ENCODE results near the gene ARID3A. TPM values are rescaled to one million over a fixed set of nuclear protein-coding genes. Genes with fewer than 3 reads are reported as not detected.

The ARID3A gene
- total and polyA plus RNA-seq, 2 donors (not counting 3 experiments of a cell fraction or from before 2014, with no cell fraction given): 5.4 to 13.2 TPM

DNA sequence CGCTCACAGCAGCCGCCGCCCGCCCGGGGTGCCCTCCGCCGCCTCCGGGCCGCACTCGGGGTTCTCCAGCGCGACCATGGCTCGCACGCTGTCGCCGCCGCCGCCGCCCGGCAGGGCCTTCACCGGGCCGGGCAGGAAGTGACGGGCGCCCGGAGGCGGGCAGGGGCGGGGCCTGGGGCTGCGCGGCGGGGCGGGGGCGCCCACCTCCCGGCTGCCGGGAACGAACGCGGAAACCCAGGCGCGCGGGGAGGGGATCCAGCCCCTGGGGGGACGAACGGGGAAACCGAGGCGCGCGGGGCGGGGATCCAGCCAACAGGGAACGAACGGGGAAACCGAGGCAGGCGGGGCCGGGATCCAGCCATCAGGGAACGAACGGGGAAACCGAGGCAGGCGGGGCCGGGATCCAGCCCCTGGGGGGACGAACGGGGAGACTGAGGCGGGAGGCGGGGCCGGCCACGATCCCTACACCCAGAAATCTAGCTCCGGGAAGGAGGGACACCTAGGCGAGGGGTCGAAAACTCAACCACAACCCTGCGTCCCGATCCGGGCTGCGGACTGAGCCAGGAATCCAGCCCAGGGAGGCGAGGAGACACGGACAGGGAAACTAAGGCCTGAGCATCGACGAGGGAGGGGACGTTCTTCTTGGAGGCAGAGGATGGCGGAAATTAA, 12.6 kb upstream of the ARID3A start, which contains the start of gene R3HDM4:
TSS of gene R3HDM4 (minus strand) at position 140 of the 669 bp plus-strand sequence. CDS start at position 78, 62 bp downstream.
- peak; percentile 38 for DNase-seq (ENCODE audit: low read depth, low spot score)
- Histone ChIP-seq H3K79me2 (ENCODE audit: control insufficient read depth, insufficient read depth, low read length) (peaks cover 9% of the 10 kb centered on the region), H3K9me1 (replicated peaks; ENCODE audit: control insufficient read depth, extremely low read depth, insufficient read depth, low read length) (no peaks in the 10 kb centered on the region), H4K20me1 (replicated peaks; ENCODE audit: control insufficient read depth, extremely low read depth, insufficient read depth, low read length) (no peaks in the 10 kb centered on the region), H3K27ac (ENCODE audit: insufficient read depth, low read depth, low read length) (peak within 1 kb of the TSS; percentile 40), H3K27me3 (ENCODE audit: control insufficient read depth in 2 of 2, insufficient read depth in 2 of 2, low read length in 2 of 2) (peaks cover 9 to 13% of the 10 kb centered on the region in 2 experiments), H3K9me3 (replicated peaks; ENCODE audit: control insufficient read depth, insufficient read depth, low read length) (no peaks in the 10 kb centered on the region), H3K4me3 (replicated peaks in 1 of 3; ENCODE audit: insufficient read depth in 1 of 3, low read depth in 1 of 3, low read length in 3 of 3) (peak within 1 kb of the TSS; percentile 59 to 98 (median 91)), H2AFZ (ENCODE audit: low read depth, low read length) (peak within 1 kb of the TSS; percentile 72), H3K9ac (replicated peaks; ENCODE audit: extremely low read depth, insufficient read depth, low read length) (peak within 1 kb of the TSS; percentile 66), H3K4me1 (ENCODE audit: control insufficient read depth, extremely low read depth, insufficient read depth, low read length) (peaks cover 10% of the 10 kb centered on the region), H3K4me2 (ENCODE audit: insufficient read depth, low read length) (peak within 1 kb of the TSS; percentile 73), H3K36me3 (ENCODE audit: control insufficient read depth in 2 of 2, extremely low read depth in 1 of 2, insufficient read depth in 2 of 2, low read length in 2 of 2) (no peaks in the 10 kb centered on the region)
- ChIA-PET POLR2A (no interaction called here), CTCF (no interaction called here)
- dilution Hi-C loops (cut with MboI; ENCODE audit: extremely low pct_ligation_motif_present, low sequenced_read_pairs) (no loop called here), intact Hi-C loops (cut with micrococcal nuclease) (loop anchor here (2.0 kb wide), 2 partner anchors 20 to 142 kb away; partner anchors contain the start of genes MED16 and RNU6-9)
- TF ChIP-seq FOS (IDR thresholded peaks at IDR 0.05; ENCODE audit: borderline replicate concordance, insufficient read depth, low read length): no peak
- peak; percentile 47 for TF ChIP-seq POLR2A (IDR thresholded peaks at IDR 0.05; ENCODE audit: low read depth, low read length)
- TF ChIP-seq, protein P1, sequence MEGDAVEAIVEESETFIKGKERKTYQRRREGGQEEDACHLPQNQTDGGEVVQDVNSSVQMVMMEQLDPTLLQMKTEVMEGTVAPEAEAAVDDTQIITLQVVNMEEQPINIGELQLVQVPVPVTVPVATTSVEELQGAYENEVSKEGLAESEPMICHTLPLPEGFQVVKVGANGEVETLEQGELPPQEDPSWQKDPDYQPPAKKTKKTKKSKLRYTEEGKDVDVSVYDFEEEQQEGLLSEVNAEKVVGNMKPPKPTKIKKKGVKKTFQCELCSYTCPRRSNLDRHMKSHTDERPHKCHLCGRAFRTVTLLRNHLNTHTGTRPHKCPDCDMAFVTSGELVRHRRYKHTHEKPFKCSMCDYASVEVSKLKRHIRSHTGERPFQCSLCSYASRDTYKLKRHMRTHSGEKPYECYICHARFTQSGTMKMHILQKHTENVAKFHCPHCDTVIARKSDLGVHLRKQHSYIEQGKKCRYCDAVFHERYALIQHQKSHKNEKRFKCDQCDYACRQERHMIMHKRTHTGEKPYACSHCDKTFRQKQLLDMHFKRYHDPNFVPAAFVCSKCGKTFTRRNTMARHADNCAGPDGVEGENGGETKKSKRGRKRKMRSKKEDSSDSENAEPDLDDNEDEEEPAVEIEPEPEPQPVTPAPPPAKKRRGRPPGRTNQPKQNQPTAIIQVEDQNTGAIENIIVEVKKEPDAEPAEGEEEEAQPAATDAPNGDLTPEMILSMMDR (IDR thresholded peaks at IDR 0.05; ENCODE audit: extremely low read depth in 1 of 2, insufficient read depth in 1 of 2, low read depth in 1 of 2, low read length in 2 of 2): no peak
- TF ChIP-seq MYC (IDR thresholded peaks at IDR 0.05; ENCODE audit: low read depth, low read length): no peak
- peak; percentile 47 for TF ChIP-seq POLR2AphosphoS5 (IDR thresholded peaks at IDR 0.05; ENCODE audit: insufficient read depth, low read depth, low read length)
- no TSS peak for BruUV-seq (replicated peaks)
- peak; percentile 72 for FAIRE-seq
